NCI-H128 (cell line): ENCODE data around the gene TUBG2.
"Not testable (repeated sequence)": the region's sequence is repeated elsewhere in the genome, so short reads cannot be mapped to it uniquely, and the experiment has no call there.

Experiments
- DNase-seq: peaks from one replicate; lab custom pipeline; 2025; ENCODE audit not compliant: unreplicated experiment; lab: John Stamatoyannopoulos, UW

TUBG2 gene

DNA sequence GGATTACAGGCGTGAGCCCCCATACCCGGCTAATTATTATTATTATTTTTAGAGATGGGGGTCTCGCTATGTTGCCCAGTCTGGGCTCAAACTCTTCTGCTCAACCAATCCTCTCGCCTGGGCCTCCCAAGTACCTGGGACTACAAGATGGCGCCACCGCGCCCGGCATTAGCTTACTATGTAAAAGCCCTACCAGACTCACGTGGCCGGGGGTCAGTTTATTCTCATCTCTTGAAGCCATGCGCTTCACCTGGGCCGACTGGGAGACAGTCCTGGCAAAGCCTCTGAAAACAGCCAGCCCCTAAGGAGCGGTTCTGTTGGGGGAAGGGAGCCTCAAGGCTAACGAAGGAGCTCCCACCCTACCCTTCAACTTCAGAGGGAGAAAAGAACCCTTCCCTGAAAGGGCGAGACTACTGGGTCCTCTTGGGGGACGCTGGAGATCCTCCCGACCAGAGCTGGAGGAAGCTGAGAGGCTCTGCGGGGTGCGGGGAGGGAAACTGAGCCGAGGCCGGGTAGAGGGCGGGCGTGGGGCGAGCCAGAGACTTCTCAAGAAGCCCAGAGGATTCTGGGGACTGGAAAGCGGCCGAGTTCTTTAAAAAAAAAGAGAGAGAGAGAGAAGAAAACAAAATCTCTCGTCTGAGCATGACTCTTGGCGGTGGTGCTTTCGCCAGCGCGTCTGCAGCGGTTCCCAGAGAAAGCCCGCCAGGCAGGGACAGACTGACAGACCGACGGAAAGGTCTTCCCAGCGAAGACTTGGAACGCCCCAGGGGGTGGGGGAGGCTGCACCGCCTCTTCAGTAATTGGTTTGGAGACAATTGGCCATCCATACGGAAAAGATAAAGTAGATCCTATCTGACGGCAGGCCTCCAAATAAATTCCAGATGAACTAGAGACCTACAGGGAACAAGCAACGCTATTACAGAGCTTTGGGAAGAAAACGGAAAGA lies 5.6 kb upstream of the TUBG2 start:
- DNase-seq = no peak

DNA sequence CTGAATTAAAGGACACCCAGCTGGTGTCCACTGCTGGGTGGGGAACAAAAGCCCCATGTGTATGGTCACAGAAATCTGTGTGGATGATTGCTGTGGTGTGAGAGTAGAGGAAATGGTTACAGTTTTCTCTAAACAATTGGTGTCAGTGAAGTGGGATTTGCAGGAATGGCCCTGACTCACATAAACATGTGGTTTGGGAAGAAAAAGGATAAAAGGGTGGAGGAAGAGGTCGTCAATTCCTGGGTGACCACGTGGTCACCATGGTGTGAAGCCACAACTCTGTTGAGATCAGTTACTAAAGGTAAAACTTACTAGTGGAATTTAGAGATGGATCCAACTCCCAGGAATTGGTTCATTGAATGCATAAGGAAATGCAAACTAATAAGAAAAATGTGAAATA lies 3.6 kb upstream of the TUBG2 start:
- no peak for DNase-seq

- no peak for DNase-seq
Measured at GRCh38 chr17:42657824-42658588, 1.1 kb upstream of the TUBG2 start.

GRCh38 chr17:42659932-42660274 lies 819 bp downstream of the TUBG2 start:
- DNase-seq = not testable (repeated sequence)

GRCh38 chr17:42660692-42661345 lies 1.7 kb downstream of the TUBG2 start:
- DNase-seq = no peak

- DNase-seq = no peak
Measured at GRCh38 chr17:42665581-42666001, 6.5 kb downstream of the TUBG2 start.

- not testable (repeated sequence) for DNase-seq
Measured at GRCh38 chr17:42666126-42666525, 7.0 kb downstream of the TUBG2 start.

- DNase-seq = no peak
Measured at GRCh38 chr17:42667088-42667951, 8.2 kb downstream of the TUBG2 start.

DNA sequence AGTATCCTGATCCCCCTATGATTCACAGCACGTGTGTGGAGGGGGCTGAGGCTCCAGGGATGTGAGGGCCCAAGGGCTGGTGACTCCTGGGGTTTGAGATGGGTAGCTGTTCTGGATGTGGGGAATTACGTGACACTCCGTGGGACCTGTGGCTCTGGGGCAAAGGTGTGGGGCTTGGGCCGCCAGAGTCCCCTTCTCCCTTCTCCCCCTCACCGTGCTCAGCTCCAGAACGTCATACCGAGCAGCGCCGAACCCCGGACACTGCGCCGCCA lies 10.6 kb downstream of the TUBG2 start:
- no peak for DNase-seq

GRCh38 chr17:42669977-42670788 lies 11.1 kb downstream of the TUBG2 start:
- DNase-seq = no peak

DNA sequence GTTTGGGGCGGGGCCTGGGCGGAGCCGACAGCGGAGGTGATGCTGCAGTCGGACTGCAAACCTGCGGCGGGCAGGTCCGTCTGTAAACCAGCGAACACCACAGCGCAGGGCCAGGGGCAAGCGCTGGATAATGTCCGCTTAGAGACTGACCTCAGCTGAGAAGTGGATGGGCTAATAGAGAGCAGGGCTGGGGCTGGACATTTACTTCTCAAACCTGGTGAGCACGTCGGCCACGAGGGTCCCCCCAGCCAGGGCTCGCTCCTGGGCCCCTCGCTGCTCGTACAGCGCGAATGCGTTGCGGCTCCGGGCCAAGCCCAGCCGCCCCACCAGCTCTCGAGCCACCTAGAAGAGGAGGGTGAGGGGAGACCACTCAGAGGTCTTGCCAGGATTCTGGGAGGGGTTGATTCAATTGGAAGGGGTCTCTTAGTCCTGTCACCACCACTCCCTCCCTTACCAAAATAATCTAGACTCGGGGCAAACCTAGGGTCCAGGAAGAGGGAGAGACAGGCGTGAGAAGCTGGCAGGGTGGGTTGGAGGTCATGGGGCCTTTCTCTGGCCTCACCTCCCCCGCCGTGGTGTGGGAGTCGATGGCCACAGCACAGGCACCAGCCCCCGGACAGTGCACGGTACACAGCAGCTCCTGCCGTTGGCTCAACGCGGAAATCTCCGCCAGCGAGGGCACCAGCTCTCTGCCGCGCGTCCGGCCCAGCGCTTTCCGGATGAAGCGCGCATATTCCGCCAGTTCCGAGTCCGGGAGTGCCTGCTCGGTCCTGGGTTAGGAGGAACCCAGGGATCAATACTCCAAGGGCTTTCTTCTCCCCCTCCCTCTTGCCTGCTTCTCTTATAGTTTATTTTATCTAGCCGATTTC lies 11.9 kb downstream of the TUBG2 start:
- no peak for DNase-seq

DNA sequence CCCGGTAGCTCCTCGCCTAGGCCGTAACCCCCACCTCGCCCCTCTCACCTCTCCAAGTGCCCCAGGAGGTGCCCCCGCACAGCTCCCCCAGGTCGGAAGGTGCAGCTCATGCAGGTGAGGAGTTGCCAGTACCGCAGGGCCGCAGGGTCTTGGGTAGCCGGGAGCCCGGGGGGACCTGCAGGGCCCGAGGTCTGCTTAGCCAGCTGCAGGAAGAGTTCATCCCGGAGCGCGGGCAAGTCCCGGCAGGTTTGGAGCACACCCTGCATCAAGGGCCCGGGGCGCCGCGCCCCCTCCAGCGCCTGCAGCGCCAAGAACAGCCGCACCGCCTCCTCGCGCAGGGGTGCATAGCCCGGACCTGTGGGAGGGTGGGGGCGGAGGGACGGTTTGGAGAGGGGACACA lies 13.0 kb downstream of the TUBG2 start:
- no peak for DNase-seq

DNA sequence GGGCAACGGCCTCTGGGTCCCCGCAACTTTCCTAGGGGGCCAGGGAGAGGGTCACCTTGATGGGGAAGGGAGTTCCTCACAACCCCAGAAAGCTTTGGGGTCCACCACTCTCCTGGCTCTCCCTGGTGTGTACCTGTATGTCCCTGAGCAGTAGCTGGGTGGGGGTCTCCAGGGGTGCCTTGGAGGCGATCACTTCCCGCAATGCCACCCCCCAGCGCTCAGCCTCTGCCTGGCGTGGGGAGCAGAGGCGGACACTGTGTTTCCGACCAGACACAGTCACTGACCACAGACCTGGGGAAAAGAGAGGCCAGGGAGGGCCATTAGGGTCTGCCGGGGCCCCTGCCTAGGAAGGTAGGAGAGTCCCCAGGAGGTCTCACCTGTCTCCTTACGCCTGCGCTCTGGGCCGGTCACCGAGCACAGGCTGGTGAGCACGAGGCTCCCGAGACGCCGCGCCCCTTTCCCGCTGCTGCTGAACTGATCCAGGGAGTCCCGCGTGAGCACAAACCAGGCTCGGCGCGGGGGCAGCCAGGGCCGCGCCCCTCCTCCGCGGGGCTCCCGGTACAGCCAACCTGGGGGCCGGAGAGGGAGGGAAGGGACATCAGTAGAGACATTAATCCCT lies 14.3 kb downstream of the TUBG2 start:
- no peak for DNase-seq

DNA sequence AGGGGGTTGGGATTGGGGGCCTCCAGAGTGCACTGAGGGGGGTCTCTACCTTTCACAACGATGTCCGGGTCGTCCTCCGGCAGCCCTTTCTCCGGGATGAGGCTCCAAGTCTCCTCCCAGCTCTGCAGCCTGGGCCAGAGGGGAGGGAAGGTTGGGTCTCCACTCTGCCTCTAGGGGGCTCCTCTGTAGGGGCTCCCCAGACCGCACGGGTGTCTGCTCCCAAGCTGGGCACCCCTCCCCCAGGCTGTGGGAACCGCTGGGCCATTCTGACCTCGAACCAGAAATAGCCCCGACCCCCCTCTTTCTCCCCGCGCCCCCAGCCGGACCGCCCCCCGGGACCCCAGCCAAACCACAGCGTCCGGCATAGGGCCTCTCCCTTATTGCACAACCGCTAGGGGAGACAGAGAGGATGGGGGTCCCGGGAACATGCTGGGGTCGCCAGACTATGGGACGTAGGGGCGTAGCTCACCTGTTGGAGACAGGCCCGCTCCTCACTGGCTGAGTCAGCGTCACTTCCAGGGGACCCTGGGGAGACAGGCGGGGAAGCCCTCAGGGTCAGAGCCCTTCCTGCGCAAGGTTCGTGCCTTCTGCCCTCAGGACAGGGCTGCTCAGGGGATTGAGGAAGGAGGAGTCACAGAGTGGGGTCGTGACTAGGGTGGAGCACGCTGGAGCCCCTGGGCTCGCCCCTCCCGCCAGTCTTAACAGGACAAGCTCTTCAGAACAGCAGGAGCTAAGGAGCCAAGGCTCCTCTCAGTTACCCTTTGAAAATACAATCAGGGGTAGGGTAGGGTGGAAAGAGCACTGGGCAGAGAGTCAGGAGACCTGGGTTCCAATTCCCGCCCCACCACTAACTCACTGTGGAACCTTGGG lies 15.0 kb downstream of the TUBG2 start:
- no peak for DNase-seq

- no peak for DNase-seq
Measured at GRCh38 chr17:42674755-42675347, 15.8 kb downstream of the TUBG2 start.

DNA sequence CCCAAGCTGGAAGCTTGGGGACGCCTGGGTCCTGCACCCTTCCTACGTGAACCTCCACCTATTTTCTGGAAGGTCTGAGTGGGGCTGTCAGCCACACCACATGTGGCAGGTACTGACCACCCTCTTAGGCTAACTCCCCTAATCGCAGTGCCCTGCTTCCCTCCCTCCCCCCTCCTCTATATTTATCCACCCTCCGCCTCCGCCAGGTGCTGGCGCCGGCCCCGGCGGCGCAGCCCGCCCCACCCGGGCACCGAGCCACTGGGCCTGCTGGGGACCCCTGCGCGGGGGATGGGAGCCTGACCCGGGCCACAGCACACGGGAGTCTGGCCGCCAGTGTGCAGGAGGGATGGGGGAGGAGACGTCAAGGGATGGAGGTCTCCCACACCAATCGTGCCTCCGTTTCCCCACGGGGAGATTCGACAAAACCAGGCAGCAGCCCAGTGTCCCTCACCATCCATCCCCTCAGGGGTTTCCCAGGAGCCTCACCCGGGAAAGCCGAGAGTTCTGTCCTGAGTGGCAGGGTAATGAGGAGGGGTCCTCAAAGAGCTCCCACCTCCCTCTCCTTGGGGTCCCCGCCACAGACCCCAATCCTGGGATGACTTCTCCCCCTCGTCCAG lies 16.4 kb downstream of the TUBG2 start:
- no peak for DNase-seq

- DNase-seq = no peak
Measured at GRCh38 chr17:42675965-42676423, 16.9 kb downstream of the TUBG2 start.
